Fibroblast of pulmonary artery (primary cell): ENCODE data around the gene CYP2C19.
"Not testable (repeated sequence)": the region's sequence is repeated elsewhere in the genome, so short reads cannot be mapped to it uniquely, and the experiment has no call there.

Source experiments
- DNase-seq: peaks from one replicate; pipeline ENCODE4 v3.0.0-alpha.2; 2010; ENCODE audit warnings: low read depth
- H3K4me3 ChIP-seq: replicated peaks from 2 replicates; pipeline ENCODE4 v1.5.1; 2011; ENCODE audit warnings: low read depth, mild to moderate bottlenecking, control low read depth, low read length, moderate library complexity
- CTCF ChIP-seq: IDR thresholded peaks from 2 replicates; pipeline ENCODE4 v1.5.1; 2011; ENCODE audit warnings: mild to moderate bottlenecking, control low read depth, low read length, inconsistent platforms; ENCODE audit errors: missing control alignments

The CYP2C19 gene

DNA sequence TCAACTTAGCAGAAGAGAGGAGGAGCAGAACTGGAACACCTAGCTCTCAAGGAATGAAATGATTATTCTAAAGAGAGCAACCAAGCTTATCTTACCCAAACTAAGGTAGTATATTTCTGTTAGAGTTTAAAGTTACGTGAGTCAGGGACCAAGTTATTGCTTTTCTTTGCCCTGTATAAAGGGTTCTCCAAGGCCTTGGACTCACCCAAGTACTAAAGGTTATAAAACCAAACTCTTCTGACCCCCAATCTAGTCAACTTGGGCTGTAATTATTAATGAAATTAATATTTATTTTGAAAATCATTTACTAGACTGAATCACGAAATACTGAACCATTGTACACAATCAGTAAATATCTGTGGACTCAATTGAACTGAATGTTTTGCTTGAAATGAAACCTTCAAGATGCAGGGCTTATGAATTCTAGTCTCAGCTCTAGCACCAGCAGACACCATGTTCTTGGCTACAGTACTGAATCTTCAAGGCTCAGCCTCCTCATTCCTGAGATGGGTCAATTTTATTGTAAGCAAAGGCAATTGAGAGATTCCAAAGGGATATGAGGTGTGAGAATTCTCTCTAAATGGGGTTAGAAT, 1.8 kb upstream of the CYP2C19 start:
- no peak for TF ChIP-seq CTCF
- H3K4me3 ChIP-seq: no peak overlapping the region
- no peak for DNase-seq

DNA sequence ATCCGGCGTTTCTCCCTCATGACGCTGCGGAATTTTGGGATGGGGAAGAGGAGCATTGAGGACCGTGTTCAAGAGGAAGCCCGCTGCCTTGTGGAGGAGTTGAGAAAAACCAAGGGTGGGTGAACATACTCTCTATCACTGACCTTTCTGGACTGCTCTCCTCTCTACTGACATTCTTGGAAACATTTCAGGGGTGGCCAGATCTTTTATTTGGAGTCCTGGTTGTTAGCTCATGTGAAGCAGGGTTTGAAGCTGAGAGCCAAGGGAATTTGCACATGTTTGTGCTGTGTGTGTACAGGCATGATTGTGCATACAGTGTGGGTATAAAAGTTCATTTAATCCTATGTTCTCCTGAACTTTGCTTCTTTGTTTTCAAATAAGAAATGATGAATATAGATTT, 12.9 kb downstream of the CYP2C19 start:
- not testable (repeated sequence) for DNase-seq, H3K4me3 ChIP-seq

DNA sequence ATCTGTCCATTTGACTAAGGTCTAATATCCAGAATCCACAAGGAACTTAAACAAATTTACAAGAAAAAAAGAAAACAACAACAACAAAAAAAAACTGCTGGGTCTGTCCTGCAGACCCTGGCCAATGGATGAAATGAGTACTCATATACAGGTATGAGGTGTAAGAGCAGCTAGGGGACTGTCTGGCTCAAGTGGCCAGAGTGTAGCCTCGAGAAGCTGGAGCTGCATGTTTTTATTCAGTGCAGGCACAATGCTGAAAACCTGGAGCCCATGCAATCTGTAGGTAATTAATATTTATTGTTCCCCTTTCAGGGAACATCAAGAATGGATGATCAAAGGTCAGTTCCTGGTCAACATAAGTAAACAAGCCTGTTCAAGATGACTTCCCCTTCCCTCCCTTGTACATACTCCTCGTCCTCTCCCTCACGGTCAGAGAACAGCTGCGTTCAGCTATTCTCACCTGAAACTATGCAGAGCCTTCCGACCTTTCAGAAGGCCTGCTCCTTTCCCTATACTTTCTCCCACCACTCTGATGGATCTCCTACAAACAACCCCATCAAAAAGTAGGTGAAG, 15.5 kb downstream of the CYP2C19 start:
- no peak for DNase-seq
- no peak overlapping the region for H3K4me3 ChIP-seq
- no peak for TF ChIP-seq CTCF

DNA sequence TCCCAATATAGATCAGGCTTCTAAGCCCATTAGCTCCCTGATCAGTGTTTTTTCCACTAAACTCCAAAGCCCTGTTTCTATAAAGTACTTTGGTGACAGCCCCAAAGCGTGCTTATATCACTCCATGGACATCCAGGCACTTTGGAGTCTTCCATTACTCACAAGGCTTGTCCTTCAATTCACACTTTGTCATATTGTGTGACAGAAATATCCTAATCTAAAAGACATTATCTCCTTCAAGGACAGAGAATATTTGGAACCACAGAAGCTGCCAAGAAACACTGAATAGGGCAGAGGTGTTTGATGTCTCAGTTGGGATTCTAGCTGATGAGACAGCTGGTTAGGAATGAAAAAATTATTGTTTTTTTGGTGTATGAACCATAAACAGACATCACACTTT, 18.4 kb downstream of the CYP2C19 start:
- no peak overlapping the region for H3K4me3 ChIP-seq
- TF ChIP-seq CTCF: no peak
- no peak for DNase-seq

GRCh38 chr10:94784256-94784655, 21.8 kb downstream of the CYP2C19 start:
- no peak for TF ChIP-seq CTCF
- H3K4me3 ChIP-seq: no peak overlapping the region
- DNase-seq: no peak

GRCh38 chr10:94785211-94785610, 22.7 kb downstream of the CYP2C19 start:
- no peak for TF ChIP-seq CTCF
- no peak for DNase-seq
- no peak overlapping the region for H3K4me3 ChIP-seq

- H3K4me3 ChIP-seq, DNase-seq: not testable (repeated sequence)
Observed at GRCh38 chr10:94800551-94800950, 38.1 kb downstream of the CYP2C19 start.

DNA sequence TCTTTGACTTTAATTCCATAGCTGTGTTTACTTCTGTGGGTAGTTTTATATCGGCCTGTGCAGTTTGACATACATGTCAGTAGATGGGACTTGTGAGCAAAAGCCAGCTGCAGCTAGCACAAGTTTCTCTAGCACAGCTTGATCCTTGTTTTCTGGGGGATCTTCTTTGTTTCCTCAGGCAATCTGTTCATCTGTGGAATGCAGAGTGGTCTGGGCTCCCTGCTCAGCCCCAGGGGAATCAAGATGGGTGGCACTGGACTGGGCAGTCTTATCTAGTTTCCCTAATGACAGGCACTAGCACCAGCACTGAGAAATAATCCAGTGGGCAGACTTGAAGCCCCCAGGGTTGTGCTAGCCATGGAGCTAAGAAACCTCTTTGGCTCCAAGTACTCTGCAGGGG, 40.8 kb downstream of the CYP2C19 start:
- H3K4me3 ChIP-seq: no peak overlapping the region
- no peak for DNase-seq
- TF ChIP-seq CTCF: no peak

DNA sequence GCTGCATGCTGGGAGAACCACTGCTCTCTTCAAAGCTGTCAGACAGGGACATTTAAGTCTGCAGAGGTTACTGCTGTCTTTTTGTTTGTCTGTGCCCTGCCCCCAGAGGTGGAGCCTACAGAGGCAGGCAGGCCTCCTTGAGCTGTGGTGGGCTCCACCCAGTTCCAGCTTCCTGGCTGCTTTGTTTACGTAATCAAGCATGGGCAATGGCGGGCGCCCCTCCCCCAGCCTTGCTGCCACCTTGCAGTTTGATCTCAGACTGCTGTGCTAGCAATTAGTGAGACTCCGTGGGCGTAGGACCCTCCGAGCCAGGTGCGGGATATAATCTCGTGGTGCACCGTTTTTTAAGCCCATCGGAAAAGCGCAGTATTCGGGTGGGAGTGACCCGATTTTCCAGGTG, 67.5 kb downstream of the CYP2C19 start:
- H3K4me3 ChIP-seq, DNase-seq: not testable (repeated sequence)
